NCI-H128 (cell line): ENCODE results near the gene OR9Q1.
"Not testable (repeated sequence)": the region's sequence is repeated elsewhere in the genome, so short reads cannot be mapped to it uniquely, and the experiment has no call there.

Source experiments
- DNase-seq: peaks from one replicate; lab custom pipeline; 2025; ENCODE audit not compliant: unreplicated experiment; lab: John Stamatoyannopoulos, UW

The OR9Q1 gene

GRCh38 chr11:58127350-58127749, 103.7 kb downstream of the OR9Q1 start:
- DNase-seq = no peak

- DNase-seq = no peak
Observed at GRCh38 chr11:58133309-58134076, 109.8 kb downstream of the OR9Q1 start.

- DNase-seq = no peak
Observed at GRCh38 chr11:58134151-58134550, 110.5 kb downstream of the OR9Q1 start.

GRCh38 chr11:58135171-58135570, 111.5 kb downstream of the OR9Q1 start:
- DNase-seq = no peak

- DNase-seq = no peak
Observed at GRCh38 chr11:58142761-58143160, 119.1 kb downstream of the OR9Q1 start.

GRCh38 chr11:58152781-58153180, 129.1 kb downstream of the OR9Q1 start:
- DNase-seq = no peak

GRCh38 chr11:58164389-58164788, 140.7 kb downstream of the OR9Q1 start:
- no peak for DNase-seq

GRCh38 chr11:58164990-58165389, 141.3 kb downstream of the OR9Q1 start:
- DNase-seq = no peak

- no peak for DNase-seq
Observed at GRCh38 chr11:58165504-58166106, 141.9 kb downstream of the OR9Q1 start.

GRCh38 chr11:58177409-58178054, 153.9 kb downstream of the OR9Q1 start:
- no peak for DNase-seq

- no peak for DNase-seq
Observed at GRCh38 chr11:58178444-58178843, 154.8 kb downstream of the OR9Q1 start.

- no peak for DNase-seq
Observed at GRCh38 chr11:58179648-58180047, 156.0 kb downstream of the OR9Q1 start.

GRCh38 chr11:58186938-58187337, 163.3 kb downstream of the OR9Q1 start:
- DNase-seq = no peak

GRCh38 chr11:58188770-58189169, 165.1 kb downstream of the OR9Q1 start, which contains the start of gene OR9Q2:
Gene OR9Q2, plus strand, starts transcription at chr11:58189070. Its CDS starts 1,421 bp downstream, at chr11:58190491.
- no peak for DNase-seq

- DNase-seq = no peak
Observed at GRCh38 chr11:58192229-58192628, 168.5 kb downstream of the OR9Q1 start.

- no peak for DNase-seq
Observed at GRCh38 chr11:58193391-58193790, 169.7 kb downstream of the OR9Q1 start.

GRCh38 chr11:58195939-58196338, 172.3 kb downstream of the OR9Q1 start:
- no peak for DNase-seq

- DNase-seq = no peak
Observed at GRCh38 chr11:58199271-58199670, 175.6 kb downstream of the OR9Q1 start.

- no peak for DNase-seq
Observed at GRCh38 chr11:58204042-58204441, 180.4 kb downstream of the OR9Q1 start, which contains the start of gene OR1S2. Gene OR1S2, minus strand, starts transcription at chr11:58204142. Its CDS starts 0 bp downstream, at chr11:58204142.

GRCh38 chr11:58212420-58212819, 188.7 kb downstream of the OR9Q1 start, which contains the start of gene OR1S1:
Gene OR1S1, plus strand, starts transcription at chr11:58212720.
- not testable (repeated sequence) for DNase-seq

- no peak for DNase-seq
Observed at GRCh38 chr11:58216476-58216875, 192.8 kb downstream of the OR9Q1 start.

GRCh38 chr11:58222721-58223120, 199.0 kb downstream of the OR9Q1 start:
- DNase-seq = no peak
